GM21447 (cell line): ENCODE results near the gene CNPY2.

Source experiments
- ATAC-seq: cut with Tn5 transposase; IDR thresholded peaks from one replicate; pipeline ENCODE4 v1.9.1; 2021; ENCODE audit not compliant: unreplicated experiment

Gene CNPY2

DNA sequence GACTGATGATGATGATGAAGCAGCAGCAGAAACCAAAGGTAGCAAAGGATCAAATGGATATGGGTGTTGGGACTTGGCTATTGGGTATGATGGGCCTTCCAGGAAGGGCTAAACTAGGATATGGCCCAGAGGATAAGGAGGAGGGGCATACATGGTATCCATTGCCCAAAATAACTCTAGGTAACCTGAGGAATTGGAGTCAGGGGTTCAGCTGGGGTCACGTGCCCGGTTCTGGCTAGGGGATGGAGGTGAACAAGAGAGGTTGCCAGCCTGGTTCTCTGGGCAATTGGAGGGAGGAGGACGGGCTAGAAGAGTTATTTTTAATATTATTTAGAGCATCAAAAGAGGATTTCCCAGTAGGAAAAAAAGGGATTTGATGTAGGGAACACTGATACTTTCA, 54.9 kb downstream of the CNPY2 start:
- no peak for ATAC-seq

DNA sequence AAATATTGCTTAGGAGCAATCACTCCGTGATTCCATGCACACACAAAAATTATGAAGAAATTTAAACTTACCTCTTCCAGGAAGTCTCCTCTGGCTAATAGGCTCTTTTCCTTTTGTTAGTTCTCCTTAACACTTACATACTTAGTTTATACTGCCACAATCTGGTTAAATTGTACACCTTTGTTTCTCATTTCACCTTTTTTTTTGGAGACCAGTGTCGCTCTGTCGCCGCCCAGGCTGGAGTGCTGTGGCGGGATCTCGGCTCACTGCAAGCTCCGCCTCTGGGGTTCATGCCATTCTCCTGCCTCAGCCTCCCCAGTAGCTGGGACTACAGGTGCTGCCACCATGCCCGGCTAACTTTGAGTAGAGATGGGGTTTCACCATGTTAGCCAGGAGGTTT, 55.4 kb downstream of the CNPY2 start:
- ATAC-seq, result no peak
